GM18505 (cell line): ENCODE results near the gene CAMTA1.
A peak's percentile ranks its signal among the peaks of the same experiment; 100 is the strongest.

Source experiments
- ATAC-seq: cut with Tn5 transposase; IDR thresholded peaks from one replicate; pipeline ENCODE4 v1.9.1; 2021; ENCODE audit not compliant: unreplicated experiment
- POLR2A ChIP-seq: IDR thresholded peaks from 4 replicates; pipeline ENCODE4 v1.6.1; 2011; ENCODE audit warnings: borderline replicate concordance; ENCODE audit not compliant: insufficient read depth, insufficient read length; ENCODE audit errors: extremely low read depth

The CAMTA1 gene

DNA sequence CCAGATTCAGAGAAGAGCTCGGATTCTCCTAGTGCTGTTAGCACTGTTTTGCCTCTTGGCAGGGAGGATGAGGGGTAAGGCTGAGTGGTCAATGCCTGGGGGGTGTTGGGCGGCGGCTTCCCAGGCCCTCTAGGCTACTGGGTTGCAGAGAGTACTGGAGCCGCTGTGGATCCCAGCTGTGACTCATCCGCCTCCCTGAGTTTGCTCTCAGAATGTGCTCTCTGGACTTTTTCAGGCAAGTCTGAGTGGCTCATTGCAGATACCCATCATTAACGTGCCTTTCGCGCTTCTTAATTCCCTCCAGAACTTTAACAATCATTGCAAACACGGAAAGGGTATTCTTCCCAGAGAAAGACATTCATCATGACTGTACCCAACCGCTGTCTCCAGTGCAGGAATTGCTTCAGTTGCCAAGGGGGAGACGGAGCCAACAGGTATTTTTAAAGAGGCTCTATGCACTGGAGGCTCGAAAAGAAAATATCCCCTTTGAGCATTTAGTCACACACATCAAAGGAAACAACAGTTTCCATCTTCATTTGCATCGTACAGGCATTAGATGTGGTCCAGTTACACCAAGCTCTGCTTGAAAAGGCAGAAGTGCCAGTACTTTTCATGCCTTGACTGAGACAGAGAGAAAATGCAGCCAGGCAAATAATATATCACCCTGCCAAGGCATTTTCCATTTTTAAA is 14.4 kb upstream of the CAMTA1 start:
- no peak for TF ChIP-seq POLR2A
- no peak for ATAC-seq

DNA sequence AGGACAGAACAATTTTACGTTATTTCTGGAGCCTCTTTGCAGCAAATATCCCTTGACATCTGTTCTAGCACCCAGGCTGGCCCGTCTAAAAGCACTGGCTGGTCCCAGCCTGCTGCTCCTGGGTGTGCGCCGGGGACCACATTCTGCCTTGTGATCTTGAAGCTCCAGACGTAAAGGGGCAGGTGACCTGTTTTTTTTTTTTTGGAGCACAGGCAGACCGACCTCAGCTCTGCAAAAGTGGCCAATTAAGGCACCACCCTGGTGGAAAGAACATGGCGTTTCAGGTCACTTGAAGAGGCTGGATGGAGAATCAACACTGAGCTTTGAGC is 13.8 kb upstream of the CAMTA1 start:
- ATAC-seq, result no peak
- no peak for TF ChIP-seq POLR2A

DNA sequence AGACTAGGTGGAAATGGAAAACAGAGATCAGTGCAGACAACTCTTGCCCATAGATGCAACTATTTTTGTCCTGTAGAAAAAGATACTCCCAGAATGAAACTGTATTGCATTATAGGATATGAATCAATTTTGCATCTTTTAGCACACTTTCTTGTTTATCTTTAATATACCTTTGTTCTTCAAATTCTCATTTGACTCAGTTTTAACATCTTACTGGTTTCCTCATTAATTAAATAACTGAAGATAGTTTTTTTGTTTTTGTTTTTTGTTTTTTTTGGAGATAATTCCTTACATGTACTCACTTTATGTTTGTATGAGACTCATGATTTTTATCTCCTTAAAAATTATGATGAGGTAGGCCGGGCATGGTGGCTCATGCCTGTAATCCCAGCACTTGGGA is 10.9 kb upstream of the CAMTA1 start:
- ATAC-seq, result no peak
- TF ChIP-seq POLR2A, result no peak

DNA sequence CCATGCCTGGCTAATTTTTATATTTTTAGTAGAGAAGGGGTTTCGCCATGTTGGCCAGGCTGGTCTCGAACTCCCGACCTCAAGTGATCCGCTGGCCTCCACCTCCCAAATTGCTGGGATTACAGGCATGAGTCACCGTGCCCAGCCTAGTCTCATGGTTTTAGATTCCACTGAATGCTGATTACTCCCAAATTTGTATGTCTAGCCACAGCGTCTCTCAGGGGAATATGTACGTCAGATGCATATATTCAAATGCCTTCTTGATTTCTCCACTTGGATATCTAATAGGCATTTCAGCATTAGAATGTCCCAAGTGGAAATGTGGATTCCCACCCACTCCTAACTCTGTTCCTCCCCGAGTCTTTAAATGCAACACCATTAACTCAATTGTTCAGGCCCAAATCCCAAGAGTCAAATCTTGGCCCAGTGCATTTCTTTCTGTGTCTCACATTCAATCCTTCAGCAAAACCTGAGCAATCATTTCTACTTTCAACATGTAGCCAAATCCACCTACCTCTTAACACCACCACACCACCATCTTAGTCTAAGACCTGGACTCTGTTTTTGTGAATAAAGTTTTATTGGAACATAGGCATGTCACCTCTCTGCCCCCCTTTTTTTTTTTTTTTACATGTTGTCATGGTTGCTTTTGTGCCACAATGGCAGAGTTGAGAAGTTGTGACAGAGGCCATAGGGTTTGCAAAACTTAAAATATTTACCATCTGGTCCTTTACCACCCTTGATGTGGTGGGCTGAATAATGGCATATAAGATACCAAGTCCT is 9.8 kb upstream of the CAMTA1 start:
- TF ChIP-seq POLR2A, result no peak

DNA sequence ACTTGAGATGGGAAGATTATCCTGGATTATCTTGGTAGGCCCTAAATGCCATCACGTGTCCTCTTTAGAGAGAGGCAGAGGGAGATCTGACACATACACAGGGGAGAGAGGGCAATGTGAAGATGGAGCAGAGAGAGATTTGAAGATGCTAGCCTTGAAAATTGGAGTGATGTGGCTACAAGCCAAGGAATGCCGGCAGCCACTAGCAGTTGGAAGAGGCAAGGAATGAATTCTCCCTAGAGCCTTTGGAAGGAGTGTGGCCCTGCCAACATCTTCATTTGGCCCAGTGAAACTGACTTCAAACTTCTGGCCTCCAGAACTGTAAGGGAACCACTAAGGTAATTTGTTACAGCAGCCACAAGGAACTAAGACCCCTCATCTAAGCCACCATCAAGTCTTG is 8.9 kb upstream of the CAMTA1 start:
- no peak for TF ChIP-seq POLR2A
- ATAC-seq, result no peak

More for the DNA sequence above, 9.8 kb upstream of the CAMTA1 start:
- ATAC-seq, result no peak

DNA sequence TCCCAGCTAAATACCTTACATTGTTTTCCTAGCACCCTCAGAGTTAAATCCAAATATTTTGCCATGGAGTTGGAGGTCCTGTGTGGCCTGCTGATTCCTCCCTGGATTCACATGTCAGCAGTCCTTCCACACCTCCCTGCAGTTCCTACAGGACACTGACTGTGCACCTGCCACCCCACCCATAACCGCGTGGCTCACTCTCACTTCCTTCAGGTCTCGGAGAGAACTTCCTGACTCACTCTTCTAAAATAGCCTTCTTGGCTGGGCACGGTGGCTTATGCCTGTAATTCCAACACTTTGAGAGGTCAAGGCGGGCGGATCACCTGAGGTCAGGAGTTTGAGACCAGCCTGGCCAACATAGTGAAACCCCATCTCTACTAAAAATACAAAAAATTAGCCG is 8.4 kb upstream of the CAMTA1 start:
- TF ChIP-seq POLR2A, result no peak
- ATAC-seq, result no peak

DNA sequence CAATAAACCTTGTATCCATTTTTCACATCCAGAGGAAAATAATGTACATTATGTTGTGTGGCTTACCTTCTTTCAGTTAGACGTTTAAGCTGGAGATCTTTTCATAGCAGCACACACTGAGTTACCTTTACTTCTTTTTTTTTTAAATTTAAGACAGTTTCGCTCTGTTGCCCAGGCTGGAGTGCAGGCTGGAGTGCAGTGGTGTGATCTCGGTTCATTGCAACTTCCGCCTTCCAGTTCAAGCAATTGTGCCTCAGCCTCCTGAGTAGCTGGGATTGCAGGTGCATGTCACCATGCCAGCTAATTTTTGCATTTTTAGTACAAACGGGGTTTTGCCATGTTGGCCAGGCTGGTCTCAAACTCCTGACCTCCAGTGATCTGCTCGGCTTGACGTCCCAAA is 7.4 kb upstream of the CAMTA1 start:
- TF ChIP-seq POLR2A, result no peak
- no peak for ATAC-seq

DNA sequence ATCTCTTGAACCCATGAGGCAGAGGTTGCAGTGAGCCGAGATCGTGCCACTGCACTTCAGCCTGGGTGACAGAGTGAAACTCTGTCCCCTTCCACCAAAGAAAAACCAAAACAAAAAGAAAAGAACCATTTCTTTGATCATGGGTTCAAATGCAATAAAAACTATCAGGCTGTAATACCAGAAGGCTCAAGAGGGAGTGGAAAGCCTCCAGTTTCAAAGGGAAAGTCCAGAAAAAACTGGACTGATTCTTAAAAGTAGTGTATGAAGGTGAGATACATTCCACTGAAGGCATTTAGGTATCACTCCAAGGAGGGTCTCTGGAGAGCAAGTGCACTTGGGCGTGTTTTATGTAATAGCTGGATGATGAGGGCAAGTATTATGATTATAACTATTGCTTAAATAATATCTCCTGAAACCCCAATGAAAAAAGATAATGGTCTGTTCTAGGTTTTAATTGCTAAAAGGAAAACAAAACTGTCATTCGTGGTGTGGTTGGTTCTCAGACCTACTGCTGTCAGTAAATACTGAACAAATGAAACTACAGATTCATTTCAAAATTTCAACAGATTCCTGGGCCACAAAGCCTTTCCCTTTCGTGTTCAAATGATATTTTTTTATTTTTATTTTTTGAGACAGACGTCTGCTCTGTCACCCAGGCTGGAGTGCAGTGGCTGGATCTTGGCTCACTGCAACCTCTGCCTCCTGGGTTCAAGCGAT is 6.0 kb upstream of the CAMTA1 start:
- TF ChIP-seq POLR2A, result no peak
- no peak for ATAC-seq

DNA sequence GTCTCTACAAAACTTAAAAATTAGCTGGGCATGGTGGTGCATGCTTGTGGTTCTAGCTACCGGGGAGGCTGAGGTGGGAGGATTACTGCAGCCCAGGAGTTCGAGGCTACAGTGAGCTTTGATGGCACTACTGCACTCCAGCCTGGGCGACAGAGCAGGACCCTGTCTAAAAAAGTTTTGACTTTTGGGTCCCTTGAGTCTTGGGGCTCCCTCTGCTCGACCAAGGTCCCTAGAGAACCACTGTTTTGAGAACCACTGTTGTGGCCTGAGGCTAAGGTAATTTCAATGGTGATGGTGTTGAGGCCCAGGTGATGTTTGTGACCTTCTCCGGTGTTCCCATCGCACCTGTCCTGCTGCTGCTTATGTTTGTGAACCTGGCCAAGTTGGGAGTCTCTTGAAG is 3.1 kb upstream of the CAMTA1 start:
- no peak for TF ChIP-seq POLR2A
- ATAC-seq, result no peak

DNA sequence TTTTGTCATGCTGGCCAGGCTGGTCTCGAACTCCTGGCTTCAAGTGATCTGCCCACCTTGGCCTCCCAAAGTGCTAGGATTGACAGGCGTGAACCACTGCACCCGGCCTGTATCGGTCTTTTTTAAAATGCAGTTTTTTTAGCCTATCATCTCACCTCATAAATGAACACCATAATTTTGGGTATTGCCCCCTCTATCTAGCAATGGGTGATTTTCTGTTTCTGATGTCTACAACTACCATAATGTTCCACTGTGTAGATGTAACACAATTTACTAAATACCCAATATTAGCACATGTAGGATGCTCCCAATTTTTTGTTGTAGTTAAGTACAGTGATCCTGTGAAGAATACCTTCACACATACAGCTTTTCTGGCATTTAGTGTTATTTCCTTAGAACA is 2.0 kb upstream of the CAMTA1 start:
- ATAC-seq, result no peak
- TF ChIP-seq POLR2A, result no peak

DNA sequence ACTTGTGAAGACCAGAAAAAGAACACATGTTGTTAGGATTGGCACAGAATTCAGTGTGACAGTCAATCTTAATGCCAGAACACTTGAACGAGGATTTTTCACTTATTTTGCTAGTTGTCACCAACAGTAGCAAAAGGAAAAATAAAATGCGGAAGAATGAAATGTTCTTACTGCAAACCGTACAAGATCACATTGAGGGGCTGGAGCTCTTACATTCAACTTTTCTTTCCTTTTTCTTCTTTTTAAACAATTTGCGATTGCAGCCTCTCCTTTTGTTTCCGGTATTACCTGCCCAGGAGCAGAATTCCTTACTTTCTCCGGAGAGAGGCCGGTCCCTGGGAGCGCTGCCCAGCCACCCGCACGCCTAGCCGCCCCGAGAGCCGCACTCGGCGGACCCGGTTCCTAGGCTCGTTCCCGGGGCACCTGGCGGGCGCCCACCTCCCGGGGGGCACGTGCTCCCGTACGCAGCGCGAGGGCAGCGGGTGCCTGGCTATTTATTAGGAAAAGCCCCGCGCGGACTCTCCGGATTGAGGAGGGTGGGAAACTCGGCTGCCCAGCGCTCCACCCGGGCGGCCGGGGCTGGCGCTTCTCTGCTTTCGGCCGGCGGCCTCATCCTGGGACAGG is 1.2 kb upstream of the CAMTA1 start:
- no peak for ATAC-seq
- TF ChIP-seq POLR2A, result peak; percentile 89

DNA sequence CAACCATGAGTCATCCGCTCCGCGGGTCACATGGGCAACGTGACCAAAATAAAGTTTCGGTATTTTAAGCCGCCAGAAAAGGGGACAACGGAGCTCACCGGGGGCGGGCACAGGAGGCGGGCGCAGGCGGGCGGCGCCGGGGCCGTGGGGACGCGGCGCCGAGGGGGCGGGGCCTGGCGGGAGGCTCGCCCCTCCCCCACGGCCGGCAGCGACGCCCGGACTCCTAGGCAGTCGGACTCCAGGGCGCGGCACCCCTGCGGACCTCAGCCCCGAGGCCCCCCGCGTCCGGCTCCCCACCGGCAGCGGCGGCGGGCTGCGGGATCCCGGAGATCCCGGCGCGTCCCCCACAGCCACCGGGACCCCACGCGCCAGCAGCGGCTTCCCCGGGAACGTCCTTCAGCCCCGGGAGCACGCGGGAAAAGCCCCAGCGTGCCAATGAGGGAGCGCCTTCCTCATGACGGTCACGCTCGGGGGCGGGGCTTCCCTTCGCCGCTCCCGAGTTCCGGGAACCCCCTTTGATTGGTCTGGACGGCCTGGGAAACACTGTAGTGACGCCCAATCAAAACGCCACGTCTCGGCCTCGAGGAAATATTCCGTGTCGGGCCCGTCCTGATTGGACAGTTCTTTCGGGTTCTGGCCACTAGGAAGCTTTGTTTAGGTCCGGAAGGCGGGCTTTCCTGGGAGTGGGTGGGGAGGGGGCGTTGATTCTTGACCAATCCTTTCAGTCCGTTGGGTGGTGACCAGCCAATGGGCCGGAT is 515 bp upstream of the CAMTA1 start:
- peak; percentile 74 for TF ChIP-seq POLR2A
- peak; percentile 66 for ATAC-seq
